HS-5 (cell line): ENCODE measurements around the gene ZSCAN9.

Experiments used
- DNase-seq: peaks from one replicate; pipeline ENCODE4 v3.0.0-alpha.2; 2012; ENCODE audit warnings: low read depth

The ZSCAN9 gene

DNA sequence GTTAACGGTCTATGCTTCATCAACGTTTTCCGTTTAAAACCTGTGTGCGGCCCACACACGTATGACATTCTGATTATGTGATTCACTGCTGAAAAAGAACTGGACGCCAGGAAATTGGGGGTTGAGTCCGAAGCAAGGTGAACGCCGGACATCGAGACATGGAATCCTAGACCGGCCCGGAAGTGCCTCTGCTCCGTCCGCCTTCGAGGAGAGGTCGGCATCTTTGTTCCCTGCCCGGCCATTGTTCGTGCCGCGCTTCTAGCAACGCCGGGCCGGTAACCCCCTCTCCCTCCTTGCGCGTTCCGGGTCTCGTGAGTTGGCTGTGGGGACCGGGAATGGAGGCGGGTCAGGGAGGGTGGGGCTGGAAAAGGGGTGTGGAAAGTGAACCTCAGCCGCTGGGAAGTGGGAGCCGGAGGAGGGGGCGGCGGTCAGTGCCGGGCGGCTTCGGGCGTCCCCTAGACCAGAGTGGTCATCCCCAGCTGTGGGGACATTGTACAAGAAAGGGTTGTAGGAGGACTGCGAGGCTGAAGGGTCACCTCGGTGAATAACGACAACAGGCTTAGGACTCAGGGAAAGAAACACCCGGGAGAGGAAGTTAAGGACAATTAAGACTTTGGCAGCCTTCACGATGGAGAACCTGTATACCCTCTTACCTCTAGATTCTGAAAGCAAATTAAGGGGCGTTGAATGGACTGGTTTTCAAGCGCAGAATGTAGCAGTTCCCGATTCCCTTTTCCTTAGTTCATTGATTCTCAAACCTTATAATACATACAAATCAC is at the start of gene ZSCAN9:
Gene ZSCAN9 (plus strand): TSS at position 220 of the 779 bp plus-strand sequence. CDS start 1,810 bp downstream, outside the sequence.
- peak; percentile 76 for DNase-seq

DNA sequence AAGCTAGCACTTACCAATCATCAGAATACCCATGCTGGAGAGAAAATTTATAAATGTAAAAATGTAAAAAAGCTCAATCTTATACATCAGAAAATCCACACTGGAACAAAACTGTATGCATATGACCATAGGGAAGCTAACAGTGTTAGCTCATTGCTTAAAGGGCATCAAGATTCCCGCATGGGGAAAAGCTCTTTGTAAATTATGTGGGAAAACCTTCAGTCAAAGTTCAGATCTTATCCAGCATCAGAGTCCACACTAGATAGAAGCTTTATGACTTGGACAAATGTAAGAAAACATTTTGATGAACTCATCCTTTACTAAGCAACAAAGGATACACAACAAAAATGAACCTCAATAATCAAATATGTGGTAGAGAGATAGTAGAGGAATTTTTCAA is 48.7 kb upstream of the ZSCAN9 start:
- no peak for DNase-seq

DNA sequence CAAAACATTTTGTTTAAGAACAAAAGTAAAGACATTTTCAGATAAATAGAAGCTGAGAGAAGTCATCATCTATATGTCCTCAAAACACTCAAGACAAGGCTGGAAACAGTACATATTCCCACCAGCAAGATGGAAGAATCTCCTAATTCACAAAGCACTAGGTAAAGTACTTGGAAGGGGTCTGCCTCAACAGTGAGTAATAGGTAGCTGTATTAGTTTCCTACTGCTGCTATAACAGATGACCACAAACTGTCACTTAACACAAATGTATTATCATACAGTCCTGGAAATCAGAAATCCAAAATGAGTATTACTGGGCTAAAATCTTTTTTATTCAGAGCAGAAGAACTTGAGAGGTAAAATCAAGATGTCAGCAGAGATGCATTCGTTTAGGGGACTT is 42.8 kb upstream of the ZSCAN9 start:
- no peak for DNase-seq

DNA sequence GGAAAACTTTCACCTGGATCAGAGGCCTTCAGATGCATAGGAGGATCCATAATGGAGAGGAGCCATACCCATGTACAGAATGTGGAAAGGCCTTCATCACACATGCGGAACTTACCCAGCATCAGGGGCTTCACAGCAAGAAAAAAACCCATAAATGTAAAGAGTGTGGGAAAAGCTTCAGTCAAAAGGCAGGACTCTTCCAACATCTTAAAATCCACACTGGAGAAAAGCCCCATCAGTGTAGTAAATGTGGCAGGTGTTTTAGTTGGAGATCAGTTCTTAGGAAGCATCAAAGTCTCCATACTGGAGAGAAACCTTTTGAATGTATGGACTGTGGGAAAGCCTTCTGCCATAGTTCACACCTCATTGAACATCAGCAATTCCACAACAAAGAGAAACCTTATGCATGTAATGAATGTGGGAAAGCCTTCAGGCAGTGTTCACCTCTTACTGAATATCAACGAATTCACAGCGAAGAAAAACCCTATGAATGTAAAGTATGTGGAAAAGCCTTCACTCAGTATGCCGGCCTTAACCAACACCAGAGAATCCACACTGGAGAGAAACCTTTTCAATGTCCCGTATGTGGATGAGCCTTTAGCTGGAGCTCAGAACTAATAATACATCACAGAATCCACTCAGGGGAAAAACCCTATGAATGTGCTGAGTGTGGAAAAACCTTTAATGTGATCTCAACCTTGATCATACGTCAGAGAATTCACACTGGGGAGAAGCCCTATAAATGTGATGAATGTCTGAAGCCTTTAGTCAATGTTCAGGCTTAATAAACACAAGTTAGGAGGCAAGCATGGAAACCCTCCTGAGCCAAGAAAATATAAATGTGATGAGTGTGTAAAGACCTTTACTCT is 36.7 kb upstream of the ZSCAN9 start:
- DNase-seq: no peak

DNA sequence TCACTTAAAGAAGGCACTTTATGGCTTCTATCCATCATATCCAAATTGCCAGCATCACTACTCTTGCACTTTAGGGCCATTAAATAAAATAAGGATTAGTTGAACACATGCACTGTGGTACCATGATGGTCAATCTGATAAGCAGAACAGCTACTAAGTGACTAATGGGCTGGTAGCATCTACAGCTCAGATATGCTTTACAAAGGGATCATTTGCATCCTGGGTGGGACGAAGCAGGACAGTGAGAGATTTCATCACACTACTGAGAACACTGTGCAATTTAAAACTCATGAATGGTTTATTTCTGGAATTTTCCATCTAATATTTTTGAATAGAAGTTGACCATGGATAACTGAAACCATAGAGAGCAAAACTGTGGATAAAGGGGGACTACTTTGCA is 25.1 kb upstream of the ZSCAN9 start:
- DNase-seq: no peak

DNA sequence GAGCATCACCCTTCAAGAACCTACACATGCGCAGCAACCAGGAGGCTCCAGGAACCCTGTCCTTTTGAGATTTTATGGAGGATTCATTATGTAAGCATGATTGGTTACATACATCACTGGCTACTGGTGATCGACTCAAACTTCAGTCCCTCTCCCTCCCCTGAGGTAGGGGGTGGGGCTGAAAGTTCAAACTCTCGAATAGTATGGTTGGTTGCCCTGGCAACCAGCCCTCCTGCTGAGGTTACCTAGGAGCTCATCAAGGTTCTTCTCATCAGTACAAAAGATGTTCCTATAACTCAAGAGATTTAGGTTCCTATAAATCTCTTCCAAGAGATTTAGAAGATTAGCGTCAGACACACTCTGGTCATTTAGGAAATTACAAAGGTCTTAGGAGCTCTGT is 21.9 kb upstream of the ZSCAN9 start:
- DNase-seq: no peak

DNA sequence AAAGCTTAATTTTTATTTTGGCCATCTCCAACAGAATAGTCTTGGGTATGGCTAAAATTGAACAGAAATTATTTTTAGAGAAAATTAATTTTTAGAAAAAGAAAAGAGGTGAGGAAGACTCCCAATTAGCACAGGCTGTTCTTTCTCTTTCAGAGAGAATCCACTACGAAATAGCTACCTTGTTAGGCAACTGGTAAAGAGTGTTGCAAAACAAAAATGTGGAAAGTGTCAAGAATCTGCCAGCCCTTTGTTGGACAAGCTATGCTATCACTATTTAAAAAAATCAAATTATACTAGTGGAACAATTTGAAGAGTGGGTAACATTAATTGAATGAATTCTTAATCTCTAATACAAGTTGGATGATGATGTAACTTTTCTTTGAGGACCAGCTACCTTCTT is 19.2 kb upstream of the ZSCAN9 start:
- DNase-seq: no peak

DNA sequence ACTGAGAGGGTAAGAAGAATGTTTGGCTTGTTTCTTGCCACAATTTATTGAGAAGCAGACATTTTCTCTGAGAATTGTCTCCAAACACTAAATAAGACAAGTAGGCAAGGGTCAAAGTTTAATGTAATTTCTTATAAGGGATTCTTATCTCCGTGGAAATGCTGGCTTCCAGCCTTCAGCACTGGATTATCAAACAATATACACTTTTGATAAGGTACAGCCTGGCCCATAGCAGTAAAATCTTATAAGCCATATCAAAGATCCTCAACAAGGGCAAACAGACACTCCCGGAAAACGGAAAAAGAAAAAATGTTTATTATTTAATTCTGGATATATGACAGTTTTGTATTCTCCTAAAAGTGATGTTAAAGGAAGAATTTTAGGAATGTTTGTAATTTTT is 18.5 kb upstream of the ZSCAN9 start:
- no peak for DNase-seq

DNA sequence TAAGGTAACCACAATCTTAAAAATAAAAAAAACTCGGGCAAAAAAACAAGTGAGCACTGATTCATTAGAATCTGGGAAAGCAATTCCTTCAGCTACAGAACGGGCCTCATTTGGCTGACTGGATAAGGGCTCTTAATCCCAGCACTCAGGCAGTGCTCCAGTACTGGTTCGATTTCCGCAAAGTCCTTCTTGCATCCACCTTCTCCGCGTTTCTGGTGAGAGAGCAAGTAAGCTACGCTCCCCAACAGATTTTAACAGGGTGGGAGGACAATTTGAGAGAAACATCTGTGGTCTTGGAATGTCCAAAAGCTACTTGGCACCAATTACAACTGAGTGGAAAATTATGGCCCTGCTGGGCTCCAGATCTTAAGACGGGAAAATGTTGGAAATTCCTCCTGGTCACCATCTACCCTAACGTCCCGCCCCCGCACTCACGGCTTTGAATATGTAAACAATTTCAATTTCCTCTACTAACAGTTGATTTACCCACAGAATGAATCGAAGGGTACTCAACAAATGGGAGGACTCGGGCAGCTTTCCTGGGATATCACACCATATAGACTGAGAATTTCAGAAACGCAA is 18.1 kb upstream of the ZSCAN9 start:
- no peak for DNase-seq

DNA sequence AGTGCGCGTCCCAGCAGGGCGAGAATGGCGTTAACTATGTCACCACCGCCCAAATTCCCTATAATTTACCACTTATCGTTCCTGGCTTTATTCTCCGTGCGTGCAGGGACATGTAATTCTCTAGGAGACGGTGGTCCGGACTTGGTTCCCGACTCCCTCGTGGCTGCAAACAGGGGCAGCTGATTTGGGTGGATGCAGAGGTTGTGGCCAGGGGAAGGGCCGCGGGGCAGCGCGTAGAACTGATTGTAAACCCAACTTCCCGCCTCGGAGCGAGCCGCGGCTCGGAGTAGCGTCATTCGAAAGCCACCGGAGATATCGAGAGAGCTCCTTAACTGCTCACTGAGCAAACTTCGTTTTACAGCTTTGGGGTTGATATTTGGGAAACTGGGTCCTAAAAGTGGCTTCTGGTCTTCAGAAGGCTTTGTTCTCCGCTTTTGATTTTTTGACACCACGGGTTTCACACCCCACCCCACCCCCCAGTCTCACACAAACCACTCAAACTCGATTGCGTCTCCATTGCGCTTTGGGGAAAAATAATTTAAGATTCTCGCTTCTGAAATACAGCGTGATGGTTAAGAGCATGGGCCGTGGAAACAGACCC is 17.5 kb upstream of the ZSCAN9 start:
- DNase-seq: no peak

DNA sequence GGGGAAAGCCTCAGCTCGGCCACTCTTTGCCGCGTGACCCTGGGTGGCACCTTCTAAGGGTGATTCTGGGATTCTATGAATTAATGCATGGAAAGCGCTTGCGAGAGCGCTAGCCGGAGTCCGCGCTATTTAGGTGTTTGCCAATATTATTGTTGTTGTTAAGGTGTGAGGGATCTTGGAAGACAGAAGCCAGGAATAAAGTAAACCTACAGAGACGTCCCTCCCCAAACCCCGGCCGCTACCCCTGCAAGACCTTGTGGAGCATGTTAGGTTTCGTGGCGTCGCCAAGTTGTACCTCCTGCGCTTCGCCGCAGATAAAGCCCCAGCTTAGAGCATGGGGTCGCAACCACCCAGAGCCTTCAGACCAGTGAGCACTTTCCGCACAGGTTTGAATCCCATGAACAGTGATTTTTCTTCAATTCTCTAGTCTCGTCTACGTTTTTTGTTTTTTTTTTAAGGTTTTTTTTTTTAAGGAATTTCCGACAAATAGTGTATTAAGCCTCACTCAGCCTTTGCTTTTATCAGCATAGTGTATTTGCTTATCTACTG is 16.9 kb upstream of the ZSCAN9 start:
- no peak for DNase-seq

DNA sequence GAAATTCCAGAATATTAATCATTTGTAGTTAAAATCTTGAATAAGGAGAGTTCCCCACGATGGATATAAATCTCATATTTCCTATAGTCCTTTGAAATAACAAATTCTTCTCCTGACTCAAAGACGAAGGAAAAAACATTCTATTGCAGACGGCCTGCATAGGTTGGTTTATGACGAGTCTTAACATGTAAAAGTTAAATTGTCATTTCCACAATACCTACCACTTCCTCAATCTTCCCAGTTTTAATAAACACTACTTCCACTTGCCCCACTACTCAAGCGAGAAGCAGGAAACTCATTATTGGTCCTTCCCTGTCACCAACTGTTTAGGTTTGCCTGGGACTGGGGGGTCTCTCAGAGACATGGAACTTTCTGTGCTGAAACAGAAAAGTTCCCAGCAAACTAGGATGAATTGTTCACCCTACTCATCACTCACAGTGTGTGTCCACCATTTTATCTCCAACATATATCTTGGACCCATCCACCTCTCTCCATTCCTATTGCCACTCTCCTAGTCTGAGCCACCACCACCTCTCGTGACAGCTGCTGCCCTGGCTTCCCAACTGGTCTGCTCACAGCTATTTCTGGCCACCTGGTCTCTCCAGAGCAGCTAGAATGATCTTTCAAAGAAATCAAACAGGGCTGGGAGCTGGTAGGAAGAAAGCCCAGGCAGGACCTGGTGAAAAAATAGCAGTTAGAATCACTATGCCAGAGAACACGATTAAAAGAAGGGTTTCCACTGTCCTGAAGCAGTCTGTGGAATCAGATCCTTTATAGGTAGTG is 15.1 kb upstream of the ZSCAN9 start:
- no peak for DNase-seq

DNA sequence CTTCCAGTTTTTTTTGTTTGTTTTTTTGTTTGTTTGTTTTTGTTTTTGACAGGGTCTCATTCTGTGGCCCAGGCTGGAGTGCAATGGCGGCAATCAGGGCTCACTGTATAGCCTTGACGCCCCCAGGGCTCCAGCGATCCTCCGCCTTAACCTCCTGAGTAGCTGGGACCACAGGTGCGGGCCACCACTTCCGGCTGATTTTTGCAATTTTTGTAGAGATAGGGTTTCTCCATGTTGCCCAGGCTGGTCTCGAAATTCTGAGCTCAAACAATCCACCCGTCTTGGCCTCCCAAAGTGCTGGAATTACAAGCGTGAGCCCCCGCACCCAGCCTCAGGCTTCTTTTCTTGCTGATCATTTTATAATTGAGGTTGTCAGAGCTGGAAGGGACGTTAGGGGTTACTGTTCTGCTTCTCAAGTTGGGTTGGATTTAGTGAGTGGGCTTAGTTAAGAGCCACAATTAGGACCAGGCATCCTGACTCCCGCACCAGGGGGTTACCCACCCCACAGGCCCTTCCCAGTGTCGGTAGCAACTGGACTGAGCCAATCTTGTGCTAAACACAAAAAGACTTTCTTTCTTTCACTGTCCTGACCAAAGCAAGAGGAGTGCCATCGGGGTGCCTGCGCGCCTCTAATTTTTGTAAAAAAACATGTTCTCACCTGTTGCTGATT is 13.1 kb upstream of the ZSCAN9 start:
- no peak for DNase-seq

DNA sequence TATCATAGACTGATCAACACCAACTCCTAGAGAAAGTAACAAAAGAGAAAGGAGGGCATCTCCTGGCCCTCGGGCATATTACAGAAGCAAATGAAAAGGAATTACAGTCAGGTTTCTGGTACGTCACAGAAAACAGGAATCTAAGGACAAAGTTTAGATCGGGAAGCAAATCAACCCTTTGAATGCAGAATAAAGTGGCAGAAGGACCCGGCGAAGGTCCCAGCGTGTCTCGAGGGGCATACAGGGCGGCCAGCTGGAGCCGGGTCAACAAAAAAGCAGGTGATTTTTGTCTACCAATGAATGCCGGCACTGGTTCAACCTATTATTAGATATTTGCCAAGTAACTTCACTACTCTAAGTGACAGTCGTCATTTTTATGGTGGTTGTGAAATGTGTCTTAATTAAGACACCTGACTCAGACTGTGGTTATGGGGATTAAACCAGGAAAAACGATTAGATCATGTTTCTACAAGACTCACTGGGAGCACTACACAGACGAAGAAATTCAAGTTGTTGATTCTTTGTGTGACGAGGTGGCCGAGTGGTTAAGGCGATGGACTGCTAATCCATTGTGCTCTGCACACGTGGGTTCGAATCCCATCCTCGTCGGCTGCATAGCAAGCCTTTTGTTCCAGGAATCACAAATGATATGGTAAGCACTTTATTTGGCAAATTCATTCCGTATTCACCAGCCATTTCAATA is 12.4 kb upstream of the ZSCAN9 start:
- peak; percentile 70 for DNase-seq

DNA sequence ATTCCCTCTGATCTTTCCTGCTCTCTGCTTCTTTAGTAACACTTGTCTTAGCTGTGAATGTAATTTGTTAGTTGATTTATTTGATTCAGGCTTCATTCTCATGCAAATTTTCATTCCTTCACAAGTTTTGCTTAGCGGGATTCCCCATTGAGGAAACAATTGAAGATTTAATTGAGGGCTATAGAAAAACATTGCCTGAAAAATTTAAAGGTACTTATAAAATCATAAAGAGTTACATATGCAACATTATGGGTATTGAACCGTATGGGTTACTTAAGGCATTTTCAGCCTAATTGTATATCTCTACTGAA is 11.9 kb upstream of the ZSCAN9 start:
- no peak for DNase-seq

DNA sequence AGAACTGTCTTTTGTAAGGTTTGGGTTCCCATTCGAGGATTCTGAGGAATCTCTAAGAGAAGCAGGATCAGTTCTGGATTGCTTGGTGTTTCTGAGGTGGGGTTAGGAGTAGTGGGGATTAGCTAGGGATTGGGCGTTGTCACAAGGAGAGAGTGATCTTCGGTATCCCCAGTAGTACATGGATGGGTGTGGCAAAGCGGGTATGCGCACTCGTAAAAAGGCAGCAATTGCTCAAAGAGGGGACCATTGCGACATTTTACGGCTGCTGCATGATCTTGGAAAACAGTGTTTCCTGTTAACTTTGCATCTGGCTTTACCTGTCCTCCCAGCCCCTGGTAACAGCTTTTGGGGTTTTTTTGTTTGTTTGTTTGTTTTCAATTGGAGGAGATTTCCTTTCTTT is 9.7 kb upstream of the ZSCAN9 start:
- DNase-seq: no peak

DNA sequence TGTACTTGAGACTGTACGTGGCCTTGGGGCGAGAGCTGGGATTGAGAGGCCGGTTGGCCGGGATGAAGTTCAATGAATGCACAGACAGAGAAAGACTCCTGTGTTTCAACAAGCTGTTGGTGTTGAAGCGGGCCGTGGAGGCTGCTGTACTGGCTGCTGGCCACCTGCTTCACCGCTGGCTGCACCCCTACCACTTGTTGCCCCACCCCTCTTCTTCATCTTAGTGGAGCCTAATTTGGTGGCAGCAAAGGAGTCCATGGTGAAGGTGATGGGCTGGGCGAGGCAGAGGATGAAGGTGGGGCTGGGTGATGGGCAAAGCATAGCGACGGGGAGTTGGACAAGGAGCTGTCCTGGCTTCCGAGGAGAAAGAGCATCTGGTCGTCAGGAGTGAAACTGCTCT is 7.2 kb upstream of the ZSCAN9 start:
- no peak for DNase-seq

DNA sequence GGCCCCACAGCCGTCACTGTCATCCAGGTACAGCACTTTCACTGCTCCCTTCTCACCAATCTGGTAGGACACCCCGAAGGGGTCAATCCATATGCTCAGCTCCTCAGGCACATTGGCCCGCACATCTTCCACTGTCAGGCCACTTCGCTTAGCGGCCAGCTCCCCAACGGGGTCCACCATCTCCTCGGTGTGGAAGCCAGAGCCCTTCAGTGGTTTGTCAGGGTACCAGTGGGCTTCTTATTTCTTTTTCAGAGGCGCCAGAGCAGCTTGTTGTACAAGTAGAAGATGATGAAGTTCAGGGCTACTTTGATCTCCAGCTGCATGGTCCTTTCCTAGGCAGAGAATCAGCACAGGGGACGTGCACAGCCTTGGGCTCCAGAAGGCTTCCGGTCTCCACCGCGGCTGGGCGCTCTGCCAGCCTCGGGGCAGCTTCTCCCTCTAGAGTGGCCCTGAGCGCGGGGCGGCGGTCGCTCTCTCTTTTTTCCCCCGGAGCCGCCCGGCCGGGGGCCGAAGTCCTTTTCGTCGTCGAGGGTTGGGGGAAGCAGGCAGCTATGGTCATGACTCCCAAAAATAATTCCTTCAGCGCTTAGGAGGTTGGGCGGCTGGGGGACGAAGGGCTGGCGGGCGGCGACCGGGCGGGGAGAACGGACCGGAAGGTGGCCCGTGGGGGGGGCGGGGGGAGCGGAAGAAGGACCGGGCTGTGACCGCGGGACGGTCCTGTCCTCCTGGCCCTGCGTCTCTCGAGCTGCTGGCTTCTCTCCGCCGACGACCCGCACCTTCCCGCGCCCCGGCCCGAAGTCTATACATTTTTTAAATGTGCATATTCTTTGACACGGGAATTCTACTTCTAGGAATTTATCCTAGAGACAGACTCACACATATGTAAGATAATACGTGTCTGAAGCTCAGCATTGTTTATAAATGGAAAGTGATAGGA is 6.5 kb upstream of the ZSCAN9 start:
- DNase-seq: no peak
